ENCODE results near the gene ARL3. TPM values are rescaled to one million over a fixed set of nuclear protein-coding genes. Genes with fewer than 3 reads are reported as not detected.

ARL3 gene
- total and polyA plus RNA-seq, 7 donors = 2.8 to 6.5 (median 3.4) TPM

GRCh38 chr10:102646610-102647442 lies 67.4 kb downstream of the ARL3 start:
- intact Hi-C loops (cut with DNase I) = loop anchor here in 1 of 2 donors (10.0 kb wide), 1 partner anchor 128 kb away; no protein-coding TSS in a partner anchor
- H3K27ac ChIP-seq = peak overlapping the region; percentile 99
- H3K36me3 ChIP-seq (ENCODE audit: insufficient read depth in 1 of 2, low read depth in 1 of 2) = peaks cover 0 to 24% of the 10 kb centered on the region in 2 donors
- no peaks in the 10 kb centered on the region for H3K27me3 ChIP-seq (ENCODE audit: insufficient read depth in 3 of 3, low read length in 2 of 3)
- TF ChIP-seq CTCF (IDR thresholded peaks at IDR 0.05) = no peak
- peaks cover 54% of the 10 kb centered on the region for H3K4me1 ChIP-seq
- H3K4me3 ChIP-seq = peak overlapping the region; percentile 94
- 12 to 26% (median 16%) methylated on average over 18 of the region's 18 CpGs for WGBS, 3 donors
- DNase-seq = peak; percentile 60 to 75
- no peaks in the 10 kb centered on the region for H3K9me3 ChIP-seq
- ATAC-seq = no peak

- 0 to 1% (median 1%) methylated on average over 27 to 29 of the region's 29 CpGs for WGBS, 3 donors
- ATAC-seq = peak; percentile 25 to 54 (median 46)
- intact Hi-C loops (cut with DNase I) = loop anchor here in 1 of 2 donors (10.0 kb wide), 1 partner anchor 129 kb away; no protein-coding TSS in a partner anchor
Observed at GRCh38 chr10:102645741-102646609, 68.2 kb downstream of the ARL3 start.

GRCh38 chr10:102645388-102645740 lies 68.8 kb downstream of the ARL3 start:
- H3K27me3 ChIP-seq (ENCODE audit: insufficient read depth in 3 of 3, low read length in 2 of 3) = no peaks in the 10 kb centered on the region
- peak overlapping the region; percentile 94 for H3K4me3 ChIP-seq
- DNase-seq = peak; percentile 77 to 88
- H3K4me1 ChIP-seq = peaks cover 47% of the 10 kb centered on the region
- no peaks in the 10 kb centered on the region for H3K9me3 ChIP-seq
- TF ChIP-seq CTCF (IDR thresholded peaks at IDR 0.05) = no peak
- peaks cover 0 to 13% of the 10 kb centered on the region in 2 donors for H3K36me3 ChIP-seq (ENCODE audit: insufficient read depth in 1 of 2, low read depth in 1 of 2)
- ATAC-seq = peak; percentile 31 to 55 (median 40)
- peak overlapping the region; percentile 99 for H3K27ac ChIP-seq
- 0 to 2% (median 1%) methylated on average over 12 of the region's 12 CpGs for WGBS, 3 donors
- intact Hi-C loops (cut with DNase I) = loop anchor here in 1 of 2 donors (10.0 kb wide), 1 partner anchor 129 kb away; no protein-coding TSS in a partner anchor

More at GRCh38 chr10:102645741-102646609, 68.2 kb downstream of the ARL3 start:
- peak overlapping the region; percentile 99 for H3K27ac ChIP-seq
- H3K27me3 ChIP-seq (ENCODE audit: insufficient read depth in 3 of 3, low read length in 2 of 3) = no peaks in the 10 kb centered on the region
- DNase-seq = peak; percentile 93 to 96
- H3K4me1 ChIP-seq = peaks cover 54% of the 10 kb centered on the region
- TF ChIP-seq CTCF (IDR thresholded peaks at IDR 0.05) = no peak
- H3K9me3 ChIP-seq = no peaks in the 10 kb centered on the region
- peaks cover 0 to 15% of the 10 kb centered on the region in 2 donors for H3K36me3 ChIP-seq (ENCODE audit: insufficient read depth in 1 of 2, low read depth in 1 of 2)
- peak overlapping the region; percentile 94 for H3K4me3 ChIP-seq

- Histone ChIP-seq H3K4me3 (peak overlapping the region; percentile 94), H3K27me3 (ENCODE audit: insufficient read depth in 3 of 3, low read length in 2 of 3) (no peaks in the 10 kb centered on the region), H3K4me1 (peaks cover 42% of the 10 kb centered on the region), H3K36me3 (ENCODE audit: insufficient read depth in 1 of 2, low read depth in 1 of 2) (peaks cover 0 to 13% of the 10 kb centered on the region in 2 donors), H3K9me3 (no peaks in the 10 kb centered on the region), H3K27ac (peak overlapping the region; percentile 99)
- intact Hi-C loops (cut with DNase I) = loop anchor here (5.0 to 10.0 kb wide), 3 partner anchors 43 to 828 kb away; partner anchors contain the start of gene OGA (in 1 of the 2)
- 0 to 1% (median 0%) methylated on average over 56 to 62 of the region's 62 CpGs for whole genome bisulfite sequencing, 3 donors
- peak; percentile 87 to 95 for DNase-seq
- peak; percentile 63 for TF ChIP-seq CTCF (IDR thresholded peaks at IDR 0.05)
- peak; percentile 47 to 63 (median 57) for ATAC-seq
Observed at GRCh38 chr10:102644646-102645387, 69.4 kb downstream of the ARL3 start.
